HL-60 (cell line): ENCODE measurements around the gene RPS6KA4.

ENCODE experiments used
- POLR2AphosphoS5 ChIP-seq: IDR thresholded peaks from 2 replicates; pipeline ENCODE4 v1.6.1; 2012; ENCODE audit warnings: low read depth
- TF ChIP-seq, protein P1 (sequence below): IDR thresholded peaks from one replicate; pipeline ENCODE4 v1.5.1; 2011; ENCODE audit warnings: low read length, control low read depth, inconsistent platforms; ENCODE audit not compliant: insufficient read depth

DNA sequence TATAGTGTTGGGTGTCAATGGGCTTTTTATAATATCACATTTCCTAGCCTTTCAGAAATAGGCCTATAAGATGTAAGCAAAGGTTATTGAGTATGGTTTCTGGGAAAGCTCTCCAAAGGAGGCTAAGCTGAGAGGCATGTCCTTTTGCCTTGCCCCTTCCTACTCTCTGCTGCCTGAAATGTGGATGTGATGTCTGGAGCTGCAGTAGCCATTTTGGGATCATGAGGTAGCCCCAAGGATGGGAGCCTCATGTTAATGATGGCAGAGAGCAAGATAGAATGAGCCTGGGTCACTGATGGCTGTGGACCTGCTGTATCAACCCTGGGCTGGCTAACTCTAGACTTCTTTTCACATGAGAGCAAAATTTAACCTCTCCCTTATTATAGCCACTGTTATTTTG is 29.0 kb downstream of the RPS6KA4 start:
- TF ChIP-seq, protein P1, sequence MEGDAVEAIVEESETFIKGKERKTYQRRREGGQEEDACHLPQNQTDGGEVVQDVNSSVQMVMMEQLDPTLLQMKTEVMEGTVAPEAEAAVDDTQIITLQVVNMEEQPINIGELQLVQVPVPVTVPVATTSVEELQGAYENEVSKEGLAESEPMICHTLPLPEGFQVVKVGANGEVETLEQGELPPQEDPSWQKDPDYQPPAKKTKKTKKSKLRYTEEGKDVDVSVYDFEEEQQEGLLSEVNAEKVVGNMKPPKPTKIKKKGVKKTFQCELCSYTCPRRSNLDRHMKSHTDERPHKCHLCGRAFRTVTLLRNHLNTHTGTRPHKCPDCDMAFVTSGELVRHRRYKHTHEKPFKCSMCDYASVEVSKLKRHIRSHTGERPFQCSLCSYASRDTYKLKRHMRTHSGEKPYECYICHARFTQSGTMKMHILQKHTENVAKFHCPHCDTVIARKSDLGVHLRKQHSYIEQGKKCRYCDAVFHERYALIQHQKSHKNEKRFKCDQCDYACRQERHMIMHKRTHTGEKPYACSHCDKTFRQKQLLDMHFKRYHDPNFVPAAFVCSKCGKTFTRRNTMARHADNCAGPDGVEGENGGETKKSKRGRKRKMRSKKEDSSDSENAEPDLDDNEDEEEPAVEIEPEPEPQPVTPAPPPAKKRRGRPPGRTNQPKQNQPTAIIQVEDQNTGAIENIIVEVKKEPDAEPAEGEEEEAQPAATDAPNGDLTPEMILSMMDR = no peak
- no peak for TF ChIP-seq POLR2AphosphoS5
